GM13976 (cell line): ENCODE data around the gene LRRC74B.
"Not testable (repeated sequence)": the region's sequence is repeated elsewhere in the genome, so short reads cannot be mapped to it uniquely, and the experiment has no call there.

Experiments
- DNase-seq: peaks from one replicate; pipeline ENCODE4 v3.0.0; 2012; ENCODE audit warnings: low spot score
- in situ Hi-C: fragments of 300-500 bp; cut with MboI; formaldehyde crosslinking; loops from one replicate; pipeline ENCODE4 v1.12.0; 2022; ENCODE audit warnings: low sequenced_read_pairs, mixed read lengths, inconsistent platforms; ENCODE audit not compliant: unreplicated experiment
- TF ChIP-seq, protein P1 (sequence below): IDR thresholded peaks from 2 replicates; pipeline ENCODE4 v1.5.1; 2012; ENCODE audit warnings: borderline replicate concordance, mild to moderate bottlenecking; ENCODE audit not compliant: insufficient read depth; ENCODE audit errors: extremely low read depth, missing control alignments, control extremely low read depth

Gene LRRC74B

DNA sequence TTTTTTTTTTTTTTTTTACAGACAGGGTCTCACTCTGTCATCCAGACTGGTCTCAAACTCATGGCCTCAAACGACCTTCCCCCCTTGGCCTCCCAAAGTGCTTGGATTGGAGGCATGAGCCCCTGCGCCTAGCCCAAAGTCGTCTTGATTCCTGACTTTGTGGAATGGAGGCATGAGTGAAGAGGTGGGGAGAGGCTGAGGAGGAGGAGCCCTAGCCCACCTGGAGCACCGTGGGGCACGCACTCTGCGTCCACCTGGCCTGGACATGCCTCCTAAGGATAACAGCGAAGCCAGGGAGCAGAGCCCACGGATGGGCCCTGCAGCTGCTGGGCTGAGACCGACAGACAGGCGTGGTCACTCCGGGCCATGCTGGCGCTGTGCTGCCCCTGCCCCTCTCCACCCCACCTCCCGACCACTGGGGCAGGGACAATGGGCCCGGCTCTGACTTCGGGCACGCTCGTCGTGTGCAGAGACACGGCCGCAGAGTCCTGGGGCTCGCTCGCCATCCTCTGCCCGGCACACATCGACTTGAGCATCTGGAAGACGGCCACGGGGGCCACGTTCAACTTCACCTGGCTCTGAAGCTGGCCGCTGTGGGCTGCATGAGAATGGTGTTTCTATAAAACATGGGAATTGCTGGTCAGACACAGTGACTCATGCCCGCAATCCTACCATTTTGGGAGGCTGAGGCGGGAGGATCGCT is 34.8 kb downstream of the LRRC74B start:
- in situ Hi-C loops: no loop called here
- TF ChIP-seq, protein P1, sequence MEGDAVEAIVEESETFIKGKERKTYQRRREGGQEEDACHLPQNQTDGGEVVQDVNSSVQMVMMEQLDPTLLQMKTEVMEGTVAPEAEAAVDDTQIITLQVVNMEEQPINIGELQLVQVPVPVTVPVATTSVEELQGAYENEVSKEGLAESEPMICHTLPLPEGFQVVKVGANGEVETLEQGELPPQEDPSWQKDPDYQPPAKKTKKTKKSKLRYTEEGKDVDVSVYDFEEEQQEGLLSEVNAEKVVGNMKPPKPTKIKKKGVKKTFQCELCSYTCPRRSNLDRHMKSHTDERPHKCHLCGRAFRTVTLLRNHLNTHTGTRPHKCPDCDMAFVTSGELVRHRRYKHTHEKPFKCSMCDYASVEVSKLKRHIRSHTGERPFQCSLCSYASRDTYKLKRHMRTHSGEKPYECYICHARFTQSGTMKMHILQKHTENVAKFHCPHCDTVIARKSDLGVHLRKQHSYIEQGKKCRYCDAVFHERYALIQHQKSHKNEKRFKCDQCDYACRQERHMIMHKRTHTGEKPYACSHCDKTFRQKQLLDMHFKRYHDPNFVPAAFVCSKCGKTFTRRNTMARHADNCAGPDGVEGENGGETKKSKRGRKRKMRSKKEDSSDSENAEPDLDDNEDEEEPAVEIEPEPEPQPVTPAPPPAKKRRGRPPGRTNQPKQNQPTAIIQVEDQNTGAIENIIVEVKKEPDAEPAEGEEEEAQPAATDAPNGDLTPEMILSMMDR: no peak
- DNase-seq: no peak

DNA sequence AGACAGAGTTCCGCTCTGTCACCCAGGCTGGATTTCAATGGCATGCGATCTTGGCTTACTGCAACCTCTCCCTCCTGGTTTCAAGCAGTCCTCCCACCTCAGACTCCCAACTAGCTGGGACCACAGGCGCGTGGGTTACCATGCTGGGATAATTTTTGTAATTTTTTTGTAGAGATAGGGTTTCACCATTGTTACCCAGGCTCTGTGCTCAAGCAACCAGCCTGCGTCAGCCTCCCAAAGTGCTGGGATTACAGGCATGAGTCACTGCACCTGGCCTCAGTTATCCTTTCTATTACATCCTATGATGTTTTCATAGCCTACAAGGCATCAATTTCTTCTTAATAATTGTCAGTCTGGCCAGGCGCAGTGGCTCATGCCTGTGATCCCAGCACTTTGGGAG is 36.5 kb downstream of the LRRC74B start:
- in situ Hi-C loops: no loop called here
- DNase-seq: no peak
- TF ChIP-seq, protein P1: no peak

DNA sequence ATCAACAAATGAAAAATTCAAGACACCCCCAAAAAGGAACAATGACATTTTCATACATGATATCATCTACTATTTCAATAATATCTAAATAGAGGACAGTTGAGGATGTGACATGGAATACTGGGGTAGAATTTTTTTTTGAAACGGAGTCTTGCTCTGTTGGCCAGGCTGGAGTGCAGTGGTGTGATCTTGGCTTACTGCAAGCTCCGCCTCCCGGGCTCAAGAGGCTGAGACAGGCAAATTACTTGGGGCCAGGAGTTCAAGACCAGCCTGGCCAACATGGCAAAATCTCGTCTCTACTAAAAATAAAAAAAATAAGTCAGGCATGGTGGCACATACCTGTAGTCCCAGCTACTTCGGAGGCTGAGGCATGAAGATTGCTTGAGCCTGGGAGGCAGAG is 41.4 kb downstream of the LRRC74B start:
- no peak for DNase-seq
- in situ Hi-C loops: loop anchor here (5.0 kb wide), 1 partner anchor 50 kb away; no protein-coding TSS in a partner anchor
- TF ChIP-seq, protein P1: no peak

DNA sequence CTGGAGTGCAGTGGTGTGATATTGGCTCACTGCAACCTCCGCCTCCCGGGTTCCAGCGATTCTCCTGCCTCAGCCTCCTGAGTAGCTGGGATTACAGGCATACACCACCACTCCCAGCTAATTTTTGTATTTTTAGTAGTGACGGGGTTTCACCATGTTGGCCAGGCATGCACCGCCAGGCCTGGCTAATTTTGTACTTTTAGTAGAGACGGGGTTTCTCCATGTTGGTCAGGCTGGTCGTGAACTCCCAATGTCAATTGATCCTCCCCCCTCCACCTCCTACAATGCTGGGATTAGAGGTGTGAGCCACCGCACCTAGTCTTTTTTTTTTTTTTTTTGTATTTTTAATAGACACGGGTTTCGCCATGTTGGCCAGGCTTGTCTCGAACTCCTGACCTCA is 42.2 kb downstream of the LRRC74B start:
- not testable (repeated sequence) for DNase-seq
- in situ Hi-C loops: loop anchor here (5.0 kb wide), 1 partner anchor 51 kb away; no protein-coding TSS in a partner anchor

DNA sequence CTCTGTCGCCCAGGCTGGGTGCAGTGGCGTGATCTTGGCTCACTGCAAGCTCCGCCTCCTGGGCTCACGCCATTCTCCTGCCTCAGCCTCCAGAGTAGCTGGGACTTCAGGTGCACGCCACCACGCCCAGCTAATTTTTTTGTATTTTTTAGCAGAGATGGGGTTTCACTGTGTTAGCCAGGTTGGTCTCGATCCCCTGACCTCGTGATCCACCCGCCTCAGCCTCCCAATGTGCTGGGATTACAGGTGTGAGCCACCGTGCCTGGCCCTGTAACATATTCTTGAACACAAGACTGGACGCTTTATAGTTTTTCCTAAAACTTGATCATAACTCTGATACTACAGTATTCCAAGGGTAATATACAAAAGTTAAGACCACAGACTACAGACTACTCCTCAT is 45.5 kb downstream of the LRRC74B start:
- DNase-seq, in situ Hi-C loops: not testable (repeated sequence)

DNA sequence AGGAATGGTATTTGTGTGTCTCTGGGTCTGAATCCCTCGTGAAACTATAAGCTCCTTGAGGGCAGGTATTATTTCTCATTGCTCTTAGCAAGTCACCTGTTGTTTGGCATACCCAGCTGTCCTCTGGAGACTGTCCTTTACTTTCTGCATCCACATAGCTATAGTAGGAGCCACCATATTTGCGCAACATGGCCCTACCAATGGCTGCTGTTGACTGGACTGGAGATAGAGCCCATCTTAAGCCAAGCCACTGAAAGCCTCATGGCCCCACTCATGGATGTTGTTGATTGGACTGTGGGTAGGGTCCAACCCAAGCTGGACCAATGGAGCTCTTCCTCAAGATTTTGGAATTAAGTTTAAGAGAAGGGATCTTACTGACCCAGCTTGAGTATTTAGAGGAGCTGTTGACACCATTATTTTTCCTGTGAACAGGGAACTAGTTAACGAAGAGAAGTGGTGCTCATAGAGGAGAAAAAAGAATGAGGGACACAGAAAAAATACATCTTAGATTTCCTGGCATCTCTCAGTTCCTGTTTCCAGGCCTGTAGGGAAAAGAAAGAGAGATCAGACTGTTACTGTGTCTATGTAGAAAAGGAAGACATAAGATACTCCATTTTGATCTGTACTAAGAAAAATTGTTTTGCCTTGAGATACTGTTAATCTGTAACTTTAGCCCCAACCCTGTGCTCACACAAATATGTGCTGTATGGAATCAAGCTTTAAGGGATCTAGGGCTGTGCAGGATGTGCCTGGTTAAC is 47.2 kb downstream of the LRRC74B start:
- TF ChIP-seq, protein P1: no peak
- in situ Hi-C loops: no loop called here
- DNase-seq: no peak

DNA sequence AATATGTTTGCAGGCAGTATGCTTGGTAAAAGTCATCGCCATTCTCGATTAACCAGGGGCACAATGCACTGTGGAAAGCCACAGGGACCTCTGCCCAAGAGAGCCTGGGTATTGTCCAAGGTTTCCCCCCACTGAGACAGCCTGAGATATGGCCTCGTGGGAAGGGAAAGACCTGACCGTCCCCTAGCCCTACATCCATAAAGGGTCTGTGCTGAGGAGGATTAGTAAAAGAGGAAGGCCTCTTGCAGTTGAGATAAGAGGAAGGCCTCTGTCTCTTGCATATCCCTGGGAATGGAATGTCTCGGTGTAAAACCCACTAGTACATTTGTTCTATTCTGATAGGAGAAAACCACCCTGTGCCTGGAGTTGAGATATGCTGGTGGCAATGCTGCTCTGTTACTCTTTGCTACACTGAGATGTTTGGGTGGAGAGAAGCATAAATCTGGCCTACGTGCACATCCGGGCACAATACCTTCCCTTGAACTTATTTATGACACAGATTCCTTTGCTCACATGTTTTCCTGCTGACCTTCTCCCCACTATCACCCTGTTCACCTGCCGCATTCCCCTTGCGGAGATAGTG is 47.9 kb downstream of the LRRC74B start:
- in situ Hi-C loops, DNase-seq: not testable (repeated sequence)
